Measurements from ENCODE around the gene CDHR1.

DNA sequence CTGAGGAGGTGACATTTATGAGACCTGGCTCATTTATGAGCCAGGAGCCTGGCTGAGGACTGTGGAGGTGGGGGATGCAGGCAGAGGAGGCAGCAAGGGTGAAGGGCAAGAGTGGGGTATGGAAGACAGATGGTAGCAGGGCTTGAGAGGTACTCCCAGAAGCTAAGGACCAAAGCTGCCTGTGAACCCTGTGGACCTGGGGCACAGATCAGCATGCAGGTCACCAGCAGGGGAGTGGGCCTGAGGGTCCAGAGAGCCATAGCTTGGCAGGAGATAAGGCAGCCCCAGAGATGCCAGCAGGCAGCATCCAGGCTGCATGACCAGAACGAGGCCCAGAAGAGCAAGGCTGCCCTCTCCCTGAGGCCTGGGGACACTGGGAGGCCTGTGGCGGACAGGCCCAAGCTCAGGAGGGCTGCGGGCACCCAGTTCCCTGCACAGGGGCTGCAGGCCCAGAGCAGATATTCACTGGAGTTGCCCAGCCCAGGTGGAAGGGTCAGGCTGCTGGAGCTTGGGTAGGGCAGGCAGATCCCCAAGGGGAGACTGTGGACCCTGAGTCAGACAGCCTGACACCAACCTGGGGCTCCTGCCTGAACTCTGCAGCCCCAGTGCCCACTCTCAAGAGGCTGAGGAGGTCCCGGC lies 17.4 kb upstream of the CDHR1 start:
- TF ChIP-seq CTCF (IDR thresholded peaks at IDR 0.05 in 8 of 11, conservative IDR thresholded peaks at IDR 0.05 in 3 of 11): no peak
- no peak for TF ChIP-seq POLR2AphosphoS5 (IDR thresholded peaks at IDR 0.05)

Data from spleen (tissue), 7 donors.